GM23248 (cell line): ENCODE measurements around the gene KRTAP4-9. TPM values are rescaled to one million over a fixed set of nuclear protein-coding genes. Genes with fewer than 3 reads are reported as not detected.
"Not testable (repeated sequence)": the region's sequence is repeated elsewhere in the genome, so short reads cannot be mapped to it uniquely, and the experiment has no call there.

ENCODE experiments used
- DNase-seq: peaks from one replicate; pipeline ENCODE4 v3.0.0-alpha.2; 2015
- H2AFZ ChIP-seq: fragments of 200-600 bp; sonication (generic); 2 replicates; pipeline ENCODE4 v1.6.1; 2016; ENCODE audit warnings: antibody characterized with exemption
- H3F3A ChIP-seq: fragments of 200-600 bp; sonication (generic); 2 replicates; pipeline ENCODE4 v1.6.1; 2016; ENCODE audit warnings: mild to moderate bottlenecking, antibody characterized with exemption, mixed run types; ENCODE audit not compliant: insufficient read depth
- H3K27ac ChIP-seq: fragments of 200-600 bp; sonication (generic); 2 replicates; pipeline ENCODE4 v1.5.1; 2016; ENCODE audit warnings: mild to moderate bottlenecking
- H3K27me3 ChIP-seq: fragments of 200-600 bp; sonication (generic); replicated peaks from 2 replicates; pipeline ENCODE4 v1.6.1; 2016; ENCODE audit warnings: mild to moderate bottlenecking; ENCODE audit not compliant: insufficient read depth
- H3K36me3 ChIP-seq: fragments of 200-600 bp; sonication (generic); 2 replicates; pipeline ENCODE4 v1.6.1; 2016; ENCODE audit warnings: low read depth, mild to moderate bottlenecking
- H3K4me1 ChIP-seq: fragments of 200-600 bp; sonication (generic); 2 replicates; pipeline ENCODE4 v1.6.1; 2016; ENCODE audit warnings: mild to moderate bottlenecking; ENCODE audit not compliant: insufficient read depth
- H3K4me2 ChIP-seq: fragments of 200-600 bp; sonication (generic); one replicate; pipeline ENCODE4 v1.6.1; 2016; ENCODE audit warnings: mild to moderate bottlenecking; ENCODE audit not compliant: unreplicated experiment
- H3K4me3 ChIP-seq: fragments of 200-600 bp; sonication (generic); 2 replicates; pipeline ENCODE4 v1.5.1; 2016; ENCODE audit warnings: mild to moderate bottlenecking
- H3K79me2 ChIP-seq: fragments of 200-600 bp; sonication (generic); 2 replicates; pipeline ENCODE4 v1.6.1; 2016; ENCODE audit warnings: mild to moderate bottlenecking; ENCODE audit not compliant: insufficient read depth
- H3K9ac ChIP-seq: fragments of 200-600 bp; sonication (generic); 2 replicates; pipeline ENCODE4 v1.6.1; 2016; ENCODE audit warnings: mild to moderate bottlenecking
- H3K9me2 ChIP-seq: fragments of 200-600 bp; sonication (generic); 2 replicates; pipeline ENCODE4 v1.6.1; 2016; ENCODE audit warnings: mixed run types, mild to moderate bottlenecking, moderate library complexity; ENCODE audit not compliant: insufficient read depth
- H3K9me3 ChIP-seq: fragments of 200-600 bp; sonication (generic); one replicate; pipeline ENCODE4 v1.6.1; 2017; ENCODE audit warnings: low read depth
- H4K20me1 ChIP-seq: fragments of 200-600 bp; sonication (generic); 2 replicates; pipeline ENCODE4 v1.6.0; 2016; ENCODE audit not compliant: insufficient read depth
- EZH2 ChIP-seq: fragments of 200-600 bp; sonication (generic); IDR thresholded peaks from 2 replicates; pipeline ENCODE4 v1.6.1; 2018; ENCODE audit warnings: antibody characterized with exemption, mild to moderate bottlenecking; ENCODE audit not compliant: insufficient read depth, poor library complexity, severe bottlenecking
- EZH2phosphoT487 ChIP-seq: fragments of 200-600 bp; sonication (generic); IDR thresholded peaks from 2 replicates; pipeline ENCODE4 v1.6.1; 2018; ENCODE audit warnings: antibody characterized with exemption, moderate library complexity, mild to moderate bottlenecking, low read depth; ENCODE audit not compliant: insufficient read depth
- WGBS, 2 experiments: methylation state at CpG; one replicate each; pipeline ENCODE4 v1.1.6; 2015 to 2017; ENCODE audit warnings: low lambda C conversion rate in 2 of 2, low coverage in 1 of 2; ENCODE audit errors: missing lambda C conversion rate in 2 of 2; 5-methylcytosine and 5-hydroxymethylcytosine counted together
- in situ Hi-C: fragments of 300-500 bp; cut with MboI; formaldehyde crosslinking; loops from 2 replicates; pipeline ENCODE4 v1.15.0; 2020
- polyA plus RNA-seq: library from polyadenylated mRNA; unstranded; fragments of >200 nt; fragmentation: Nextera tagmentation; extraction: Ambion mirVana; gene quantifications from 2 replicates; pipeline ENCODE4 v1.2.1, GENCODE V29; 2016
- total RNA-seq: library from RNA; depleted of rRNA; stranded (reverse); fragments of >200 nt; shearing (Covaris generic); gene quantifications from 2 replicates; pipeline ENCODE4 v1.2.3, GENCODE V29; 2014

Gene KRTAP4-9
- total and polyA plus RNA-seq, 2 experiments from 2014 or later = 0.51 TPM; not detected in 1

DNA sequence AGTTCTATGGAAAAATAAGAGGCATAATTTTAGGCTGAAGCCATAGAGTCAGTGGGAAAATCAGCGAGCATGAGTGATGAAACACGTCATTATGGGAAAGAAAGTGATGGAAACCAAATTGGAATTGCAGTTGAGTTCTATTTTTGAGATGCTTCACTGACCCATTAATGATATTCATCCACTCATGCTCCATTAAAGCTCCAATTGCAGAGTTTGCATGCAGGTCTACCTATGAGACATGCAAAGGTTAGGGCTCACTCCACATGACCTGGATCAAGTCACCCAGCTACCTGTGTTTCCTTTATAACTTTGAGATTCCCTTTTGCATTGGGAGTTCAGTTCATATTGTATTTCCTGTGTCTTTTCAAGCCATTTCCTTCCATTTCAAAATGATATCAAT lies 31.5 kb upstream of the KRTAP4-9 start:
- Histone ChIP-seq H3K4me1 (no peaks in the 10 kb centered on the region), H3K36me3 (no peaks in the 10 kb centered on the region), H2AFZ (no peak overlapping the region), H3K4me3 (no peak overlapping the region), H3K27ac (no peak overlapping the region), H3K27me3 (no peaks in the 10 kb centered on the region), H3F3A (no peaks in the 10 kb centered on the region), H3K4me2 (no peak overlapping the region), H3K9me2 (no peaks in the 10 kb centered on the region), H3K9ac (no peak overlapping the region), H3K79me2 (no peaks in the 10 kb centered on the region), H4K20me1 (no peaks in the 10 kb centered on the region), H3K9me3 (no peaks in the 10 kb centered on the region)
- TF ChIP-seq EZH2 (no peak), EZH2phosphoT487 (no peak)
- DNase-seq = no peak
- 88 to 93% methylated on average over 2 of the region's 2 CpGs for WGBS, 2 experiments
- in situ Hi-C loops = no loop called here

GRCh38 chr17:41076788-41077187 lies 28.4 kb upstream of the KRTAP4-9 start:
- TF ChIP-seq EZH2 (no peak), EZH2phosphoT487 (no peak)

DNA sequence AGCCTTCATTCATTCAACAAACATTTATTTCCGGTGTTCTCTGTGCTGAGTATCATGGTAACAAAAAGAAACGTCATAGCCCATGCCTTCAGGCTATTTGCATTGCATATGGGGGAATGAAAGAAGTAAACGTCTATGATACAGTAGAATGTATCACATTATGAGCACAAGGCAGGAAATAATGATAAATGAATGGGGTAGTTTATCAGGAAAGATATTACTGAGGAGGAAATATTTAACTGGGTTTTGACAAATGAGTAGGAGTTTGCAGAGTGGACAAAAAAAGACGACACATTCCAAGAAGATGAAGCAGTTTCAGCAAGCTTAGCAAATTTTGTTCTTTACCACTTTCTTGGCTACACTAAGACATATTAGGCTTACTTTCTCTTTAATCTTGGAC lies 22.6 kb upstream of the KRTAP4-9 start:
- 43 to 51% methylated on average over 4 of the region's 4 CpGs for WGBS, 2 experiments
- no peak overlapping the region for H2AFZ ChIP-seq
- H4K20me1 ChIP-seq = no peaks in the 10 kb centered on the region
- peaks cover 20% of the 10 kb centered on the region for H3F3A ChIP-seq
- no peaks in the 10 kb centered on the region for H3K9me3 ChIP-seq
- in situ Hi-C loops = no loop called here
- no peaks in the 10 kb centered on the region for H3K79me2 ChIP-seq
- TF ChIP-seq EZH2phosphoT487 = no peak
- TF ChIP-seq EZH2 = no peak
- peak overlapping the region; percentile 26; the same call in 1 of the 2 replicates for H3K27ac ChIP-seq
- no peaks in the 10 kb centered on the region for H3K27me3 ChIP-seq
- peak overlapping the region; percentile 46 for H3K4me2 ChIP-seq
- peaks cover 20% of the 10 kb centered on the region for H3K4me1 ChIP-seq
- DNase-seq = peak; percentile 38
- no peaks in the 10 kb centered on the region for H3K9me2 ChIP-seq
- 0 out of 2 replicates have a peak overlapping the region, but pooled peaks have one; percentile 2 for H3K4me3 ChIP-seq
- no peak overlapping the region for H3K9ac ChIP-seq
- no peaks in the 10 kb centered on the region for H3K36me3 ChIP-seq

More at GRCh38 chr17:41076788-41077187, 28.4 kb upstream of the KRTAP4-9 start:
- H3K36me3 ChIP-seq = no peaks in the 10 kb centered on the region
- no peaks in the 10 kb centered on the region for H3K9me3 ChIP-seq
- no peaks in the 10 kb centered on the region for H3K79me2 ChIP-seq
- no peak overlapping the region for H3K4me2 ChIP-seq
- H3F3A ChIP-seq = no peaks in the 10 kb centered on the region
- no peak for DNase-seq
- H2AFZ ChIP-seq = no peak overlapping the region
- in situ Hi-C loops = no loop called here
- no peaks in the 10 kb centered on the region for H3K9me2 ChIP-seq
- H4K20me1 ChIP-seq = no peaks in the 10 kb centered on the region
- no peak overlapping the region for H3K4me3 ChIP-seq
- no peak overlapping the region for H3K27ac ChIP-seq
- no peak overlapping the region for H3K9ac ChIP-seq
- no peaks in the 10 kb centered on the region for H3K27me3 ChIP-seq
- no peaks in the 10 kb centered on the region for H3K4me1 ChIP-seq

GRCh38 chr17:41083427-41083826 lies 21.8 kb upstream of the KRTAP4-9 start:
- in situ Hi-C loops, H3K9me3 ChIP-seq, H3K36me3 ChIP-seq, H3K9me2 ChIP-seq, H4K20me1 ChIP-seq, H3K4me3 ChIP-seq, H3K79me2 ChIP-seq, H3K9ac ChIP-seq, H3K27me3 ChIP-seq, H2AFZ ChIP-seq: not testable (repeated sequence)
- peak overlapping the region; percentile 46 for H3K4me2 ChIP-seq
- peak overlapping the region; percentile 57; the same call in 1 of the 2 replicates for H3K27ac ChIP-seq
- peak; percentile 67 for DNase-seq
- 0 to 3% methylated on average over 2 of the region's 2 CpGs for WGBS, 2 experiments
- peaks cover 20% of the 10 kb centered on the region for H3F3A ChIP-seq
- 0 out of 2 replicates have a peak, but pooled peaks have one; percentile 40 for TF ChIP-seq EZH2phosphoT487
- peaks cover 20% of the 10 kb centered on the region for H3K4me1 ChIP-seq

GRCh38 chr17:41084100-41084856 lies 20.9 kb upstream of the KRTAP4-9 start, which contains the start of gene KRTAP4-7:
TSS of gene KRTAP4-7 (plus strand) at chr17:41084150. CDS start at chr17:41084207, 57 bp downstream.
- Histone ChIP-seq H3K4me1 (peaks cover 20% of the 10 kb centered on the region), H3K4me2 (peak within 1 kb of the TSS; percentile 46), H3K27ac (peak within 1 kb of the TSS; percentile 57; the same call in 1 of the 2 replicates), H3F3A (peaks cover 20% of the 10 kb centered on the region), H3K4me3 (0 out of 2 replicates have a peak within 1 kb of the TSS, but pooled peaks have one; percentile 2)
- in situ Hi-C loops, H3K9me3 ChIP-seq, H2AFZ ChIP-seq, H3K9me2 ChIP-seq, H3K9ac ChIP-seq, H3K79me2 ChIP-seq, H3K27me3 ChIP-seq, H4K20me1 ChIP-seq, DNase-seq, H3K36me3 ChIP-seq: not testable (repeated sequence)
- 85 to 89% methylated on average over 7 to 13 of the region's 14 CpGs for WGBS, 2 experiments

DNA sequence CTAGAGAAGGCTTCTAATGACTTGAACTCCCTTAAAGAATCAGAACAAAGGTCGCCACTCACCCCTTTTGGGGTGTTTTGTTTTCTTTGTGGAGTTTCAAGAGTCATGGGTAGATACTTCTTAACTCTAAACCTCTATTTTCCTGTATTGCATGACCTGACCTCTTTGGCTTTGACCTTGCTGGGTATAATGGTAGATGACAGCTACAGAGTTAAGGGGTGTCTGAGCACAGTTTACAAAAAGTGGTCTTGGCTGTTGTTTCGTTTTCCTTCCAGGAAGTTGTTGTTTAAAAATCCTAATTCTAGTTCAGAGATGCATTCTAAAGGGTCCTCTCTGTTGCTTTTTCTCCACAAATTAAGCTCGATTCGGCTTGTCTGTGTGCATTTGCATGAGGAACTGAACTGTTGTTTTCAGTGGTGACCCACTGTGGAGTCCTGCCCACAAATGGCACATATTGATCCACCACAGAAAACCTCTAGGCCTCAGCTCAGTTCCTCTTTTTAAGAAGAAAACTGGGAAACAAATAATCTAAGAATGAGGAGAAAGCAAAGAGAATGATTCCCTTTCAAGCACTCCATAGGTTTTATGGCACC lies 16.3 kb upstream of the KRTAP4-9 start:
- H3K79me2 ChIP-seq, H3K4me2 ChIP-seq, H3K4me3 ChIP-seq, H4K20me1 ChIP-seq, H3K27me3 ChIP-seq, in situ Hi-C loops, H3K27ac ChIP-seq, H3K9me2 ChIP-seq, DNase-seq, H3K36me3 ChIP-seq, H3K9me3 ChIP-seq, H3F3A ChIP-seq, H3K9ac ChIP-seq, H3K4me1 ChIP-seq, H2AFZ ChIP-seq: not testable (repeated sequence)
- 81 to 91% methylated on average over 4 of the region's 4 CpGs for WGBS, 2 experiments
